CD4-positive, alpha-beta T cell (primary cell): ENCODE results near the gene REEP1. TPM values are rescaled to one million over a fixed set of nuclear protein-coding genes. Genes with fewer than 3 reads are reported as not detected.

Experiments
- ATAC-seq: fragments of 200-7000 bp; cut with Tn5 transposase; one replicate; pipeline ENCODE4 v1.10.0; 2022; ENCODE audit warnings: mild to moderate bottlenecking; ENCODE audit not compliant: poor library complexity
- CTCF ChIA-PET: fragments of 350-600 bp; sonication (Branson Sonifier 250); formaldehyde crosslinking; loops from one replicate; lab custom pipeline; 2021; ENCODE audit warnings: antibody characterized with exemption, inconsistent platforms; lab: Charles Lee
- POLR2A ChIA-PET: fragments of 350-600 bp; sonication (Branson Sonifier 250); formaldehyde crosslinking; loops from one replicate; lab custom pipeline; 2021; ENCODE audit warnings: antibody characterized with exemption, inconsistent platforms; lab: Charles Lee
- DNase-seq, 14 experiments: peaks; one replicate each; pipeline ENCODE4 v3.0.0-alpha.2; 2013 to 2020; ENCODE audit warnings: mixed read lengths in 2 of 14
- H3K27ac ChIP-seq, 2 donors: one replicate each; pipeline versions ENCODE4 v1.5.1 to v1.7.0; 2013; ENCODE audit warnings: low read length in 2 of 2, low read depth in 1 of 2, mild to moderate bottlenecking in 1 of 2
- H3K27me3 ChIP-seq, 2 experiments: 1 replicate in 1 of 2; 2 replicates in 1 of 2; pipeline versions ENCODE4 v1.6.1 to v1.7.0; 2013; ENCODE audit warnings: low read length in 2 of 2, control low read depth in 1 of 2, mild to moderate bottlenecking in 1 of 2, moderate library complexity in 1 of 2; ENCODE audit not compliant: insufficient read depth in 2 of 2, control insufficient read depth in 1 of 2
- H3K36me3 ChIP-seq: one replicate; pipeline ENCODE4 v1.6.1; 2013; ENCODE audit warnings: low read length, control low read depth; ENCODE audit not compliant: insufficient read depth
- H3K4me1 ChIP-seq: one replicate; pipeline ENCODE4 v1.6.1; 2013; ENCODE audit warnings: low read length, control low read depth; ENCODE audit not compliant: insufficient read depth
- H3K4me3 ChIP-seq: one replicate; pipeline ENCODE4 v1.5.1; 2013; ENCODE audit warnings: mild to moderate bottlenecking, low read length, moderate library complexity
- H3K9me3 ChIP-seq, 2 experiments: 1 replicate in 1 of 2; 2 replicates in 1 of 2; pipeline versions ENCODE4 v1.6.1 to v1.7.0; 2013; ENCODE audit warnings: low read length in 2 of 2, mild to moderate bottlenecking in 2 of 2, control low read depth in 1 of 2, moderate library complexity in 1 of 2; ENCODE audit not compliant: control insufficient read depth in 1 of 2, insufficient read depth in 1 of 2
- H3K27ac Mint-ChIP-seq: one replicate; pipeline ENCODE4 v1.8.0; 2020; ENCODE audit warnings: mixed read lengths
- H3K27me3 Mint-ChIP-seq: one replicate; pipeline ENCODE4 v1.8.0; 2021; ENCODE audit warnings: mixed read lengths
- H3K36me3 Mint-ChIP-seq: one replicate; pipeline ENCODE4 v1.8.0; 2021; ENCODE audit warnings: low read depth, mixed read lengths
- H3K4me1 Mint-ChIP-seq: one replicate; pipeline ENCODE4 v1.8.0; 2021; ENCODE audit warnings: low read depth, mixed read lengths
- H3K4me3 Mint-ChIP-seq: one replicate; pipeline ENCODE4 v1.8.0; 2020; ENCODE audit warnings: mild to moderate bottlenecking, mixed read lengths
- H3K9me3 Mint-ChIP-seq: one replicate; pipeline ENCODE4 v1.8.0; 2020; ENCODE audit warnings: mixed read lengths
- CTCF ChIP-seq: fragments of 200-600 bp; IDR thresholded peaks from one replicate; pipeline ENCODE4 v1.8.0; 2022; ENCODE audit warnings: antibody characterized with exemption, mild to moderate bottlenecking
- intact Hi-C, 2 experiments: fragments of 100-400 bp; cut with DNase I in 1 of 2; cut with micrococcal nuclease in 1 of 2; formaldehyde crosslinking; loops; one replicate each; pipeline versions ENCODE4 v1.15.1 to v1.9.0; 2023 to 2025; cut with DNase I, micrococcal nuclease
- microRNA-seq: library from miRNA; unstranded; fragments of <30 nt; microRNA quantifications from one replicate; pipeline ENCODE4 v1.2.0, GENCODE V29; 2021; ENCODE audit warnings: borderline microRNAs expressed, borderline replicate concordance
- total RNA-seq, 174 experiments: library from RNA in 2 of 174; stranded (reverse) in 2 of 174; gene quantifications; one replicate each; pipeline ENCODE4 v1.2.3 and lab custom pipeline; 2021 to 2026

The REEP1 gene
- total RNA-seq, 2 experiments from 2014 or later, result not detected

- Mint-ChIP-seq H3K4me1 (peaks cover 22% of the 10 kb centered on the region), H3K36me3 (peaks cover 89% of the 10 kb centered on the region), H3K27ac (no peak overlapping the region), H3K27me3 (no peaks in the 10 kb centered on the region), H3K4me3 (no peak overlapping the region), H3K9me3 (no peaks in the 10 kb centered on the region)
- no peak overlapping the region for H3K4me3 ChIP-seq
- H3K4me1 ChIP-seq, result no peaks in the 10 kb centered on the region
- H3K36me3 ChIP-seq, result peaks cover 69% of the 10 kb centered on the region
- intact Hi-C loops, result no loop called here
- H3K27me3 ChIP-seq, result no peaks in the 10 kb centered on the region
- ChIA-PET CTCF (no interaction called here), POLR2A (no interaction called here)
- no peaks in the 10 kb centered on the region for H3K9me3 ChIP-seq
- ATAC-seq (no peak), DNase-seq (no peak)
- H3K27ac ChIP-seq, result no peak overlapping the region
- TF ChIP-seq CTCF, result no peak
Measured at GRCh38 chr2:86171295-86171694, 166.1 kb downstream of the REEP1 start.

GRCh38 chr2:86170449-86170848 is 167.0 kb downstream of the REEP1 start:
- H3K27me3 ChIP-seq, result no peaks in the 10 kb centered on the region
- no peak for TF ChIP-seq CTCF
- H3K36me3 ChIP-seq, result peaks cover 71% of the 10 kb centered on the region
- H3K4me1 ChIP-seq, result no peaks in the 10 kb centered on the region
- peaks cover 13% of the 10 kb centered on the region for H3K4me1 Mint-ChIP-seq
- no peaks in the 10 kb centered on the region for H3K9me3 Mint-ChIP-seq
- no peaks in the 10 kb centered on the region for H3K27me3 Mint-ChIP-seq
- no peak overlapping the region for H3K27ac Mint-ChIP-seq
- H3K9me3 ChIP-seq, result no peaks in the 10 kb centered on the region
- CTCF ChIA-PET, result no interaction called here
- POLR2A ChIA-PET, result no interaction called here
- no peak overlapping the region for H3K4me3 ChIP-seq
- H3K27ac ChIP-seq, result no peak overlapping the region
- H3K4me3 Mint-ChIP-seq, result no peak overlapping the region
- peaks cover 88% of the 10 kb centered on the region for H3K36me3 Mint-ChIP-seq
- ATAC-seq, result no peak
- DNase-seq, result no peak
- intact Hi-C loops, result loop anchor here in 1 of 2 experiments (1.0 kb wide), 1 partner anchor 30 kb away; no protein-coding TSS in a partner anchor

Small RNA genes lying within 50 kb of the gene (microRNA-seq; reads per million reads assigned to microRNA genes)
- not detected for gene MIR4779

Other genes with a start within 250 kb of the REEP1 start
- gene POLR1A, start 231.7 kb downstream of the REEP1 start, total RNA-seq, result 10 to 100 TPM; 13.1 to 13.4 TPM
- gene PTCD3, start 231.4 kb downstream of the REEP1 start, total RNA-seq, result 100 to 1,000 TPM; 154 to 161 TPM
- gene IMMT, start 142.2 kb downstream of the REEP1 start, total RNA-seq, result 10 to 100 TPM; 39.5 to 40.8 TPM
- gene MRPL35, start 138.2 kb downstream of the REEP1 start, total RNA-seq, result 1 to 10 TPM; 5.4 to 6.1 TPM
- 100 to 1,000 TPM; 205 to 207 TPM for gene KDM3A, start 103.7 kb upstream of the REEP1 start, total RNA-seq
- gene CHMP3, start 225.8 kb upstream of the REEP1 start, total RNA-seq, result 10 to 100 TPM; 61.7 to 65.3 TPM